ENCODE data around the gene GAP43. TPM values are rescaled to one million over a fixed set of nuclear protein-coding genes. Genes with fewer than 3 reads are reported as not detected.

The GAP43 gene
- total RNA-seq, 6 experiments from 2014 or later: 0.09 TPM; not detected in 5

GRCh38 chr3:115602194-115602593 is 21.1 kb upstream of the GAP43 start:
- Mint-ChIP-seq H3K4me3 (no peak overlapping the region), H3K27me3 (ENCODE audit: insufficient read depth) (no peaks in the 10 kb centered on the region), H3K27ac (no peak overlapping the region), H3K36me3 (ENCODE audit: low read depth) (no peaks in the 10 kb centered on the region), H3K9me3 (no peaks in the 10 kb centered on the region; the same call in 1 of the 2 replicates), H3K4me1 (ENCODE audit: low read depth) (no peaks in the 10 kb centered on the region)
- no peak for TF ChIP-seq CTCF (IDR thresholded peaks at IDR 0.05)
- DNase-seq: no peak

GRCh38 chr3:115611630-115612029 is 11.7 kb upstream of the GAP43 start:
- no peaks in the 10 kb centered on the region for H3K36me3 Mint-ChIP-seq (ENCODE audit: low read depth)
- no peaks in the 10 kb centered on the region for H3K4me1 Mint-ChIP-seq (ENCODE audit: low read depth)
- no peak for DNase-seq
- no peak overlapping the region for H3K27ac Mint-ChIP-seq
- H3K9me3 Mint-ChIP-seq: no peaks in the 10 kb centered on the region
- H3K4me3 Mint-ChIP-seq: no peak overlapping the region
- H3K27me3 Mint-ChIP-seq (ENCODE audit: insufficient read depth): peaks cover 2% of the 10 kb centered on the region; the same call in 1 of the 2 replicates
- TF ChIP-seq CTCF (IDR thresholded peaks at IDR 0.05): no peak

GRCh38 chr3:115615001-115615814 is 8.1 kb upstream of the GAP43 start:
- DNase-seq: no peak
- Mint-ChIP-seq H3K9me3 (no peaks in the 10 kb centered on the region), H3K27ac (no peak overlapping the region), H3K4me3 (no peak overlapping the region), H3K36me3 (ENCODE audit: low read depth) (no peaks in the 10 kb centered on the region), H3K27me3 (ENCODE audit: insufficient read depth) (peaks cover 2% of the 10 kb centered on the region; the same call in 1 of the 2 replicates), H3K4me1 (ENCODE audit: low read depth) (no peaks in the 10 kb centered on the region)
- no peak for TF ChIP-seq CTCF (IDR thresholded peaks at IDR 0.05)

GRCh38 chr3:115616461-115616860 is 6.8 kb upstream of the GAP43 start:
- Mint-ChIP-seq H3K27me3 (ENCODE audit: insufficient read depth) (peaks cover 2% of the 10 kb centered on the region), H3K9me3 (no peaks in the 10 kb centered on the region), H3K36me3 (ENCODE audit: low read depth) (no peaks in the 10 kb centered on the region), H3K4me1 (ENCODE audit: low read depth) (no peaks in the 10 kb centered on the region), H3K27ac (no peak overlapping the region), H3K4me3 (no peak overlapping the region)
- no peak for TF ChIP-seq CTCF (IDR thresholded peaks at IDR 0.05)
- no peak for DNase-seq

- H3K36me3 Mint-ChIP-seq (ENCODE audit: low read depth): no peaks in the 10 kb centered on the region
- no peak for DNase-seq
- H3K27ac Mint-ChIP-seq: no peak overlapping the region
- H3K4me1 Mint-ChIP-seq (ENCODE audit: low read depth): no peaks in the 10 kb centered on the region
- H3K9me3 Mint-ChIP-seq: no peaks in the 10 kb centered on the region
- peaks cover 2% of the 10 kb centered on the region for H3K27me3 Mint-ChIP-seq (ENCODE audit: insufficient read depth)
- no peak overlapping the region for H3K4me3 Mint-ChIP-seq
- TF ChIP-seq CTCF (IDR thresholded peaks at IDR 0.05): no peak
Observed at GRCh38 chr3:115617591-115617990, 5.7 kb upstream of the GAP43 start.
